HCT116 (cell line): Measurements from ENCODE around the gene SSRP1. TPM values are rescaled to one million over a fixed set of nuclear protein-coding genes. Genes with fewer than 3 reads are reported as not detected.
A peak's percentile ranks its signal among the peaks of the same experiment; 100 is the strongest.

ENCODE experiments used
- ATAC-seq: fragments of 200-7000 bp; cut with Tn5 transposase; 2 replicates; pipeline ENCODE4 v1.9.1; 2020; ENCODE audit warnings: mild to moderate bottlenecking, moderate library complexity
- BruUV-seq: library from RNA; stranded (reverse); fragments of 400-500 nt; replicated peaks from 2 replicates; lab custom pipeline; 2021; lab: Mats Ljungman, UMichigan
- CTCF ChIA-PET: fragments of 300-600 bp; sonication (Branson Sonifier 250); formaldehyde crosslinking; loops from one replicate; lab custom pipeline; 2021; ENCODE audit warnings: antibody characterized with exemption; lab: Charles Lee
- POLR2A ChIA-PET: fragments of 300-600, 350-600 bp; sonication (Branson Sonifier 250); formaldehyde crosslinking; loops from one replicate; lab custom pipeline; 2021; ENCODE audit warnings: antibody characterized with exemption; lab: Charles Lee
- RAD21 ChIA-PET, 2 experiments: fragments of 300-600 bp; sonication (Branson Sonifier 250); formaldehyde crosslinking; loops; one replicate each; lab custom pipeline; 2023; ENCODE audit warnings: low total read pairs in 2 of 2; ENCODE audit not compliant: uncharacterized antibody in 2 of 2, unreplicated experiment in 2 of 2, low non-redundant PET in 1 of 2; lab: Charles Lee
- DNase-seq: peaks from one replicate; pipeline ENCODE4 v3.0.0-alpha.2; 2010; ENCODE audit warnings: low read depth, low spot score
- H2AFZ ChIP-seq: fragments of 200-600 bp; shearing (Covaris generic), sonication (generic); 2 replicates; pipeline ENCODE4 v1.6.1; 2017; ENCODE audit warnings: low read depth, mixed run types, mixed read lengths, antibody characterized with exemption, low read length; ENCODE audit not compliant: poor library complexity, severe bottlenecking
- H3K27ac ChIP-seq: 2 replicates; pipeline ENCODE4 v1.5.1; 2012; ENCODE audit warnings: low read depth, low read length
- H3K27me3 ChIP-seq: fragments of 200-600 bp; sonication (generic); 2 replicates; pipeline ENCODE4 v1.6.1; 2016; ENCODE audit warnings: mixed run types, low read length, mixed read lengths; ENCODE audit not compliant: insufficient read depth
- H3K36me3 ChIP-seq, 2 experiments: fragments of 200-500 bp in 1 of 2; fragments of 200-600 bp in 1 of 2; sonication (Bioruptor generic) in 1 of 2; sonication (generic) in 1 of 2; 2 replicates each; pipeline versions ENCODE4 v1.5.1 to v1.6.1; 2014 to 2016; ENCODE audit warnings: low read length in 2 of 2, inconsistent platforms in 1 of 2, mixed read lengths in 1 of 2, mixed run types in 1 of 2; ENCODE audit not compliant: insufficient read depth in 2 of 2, control insufficient read depth in 1 of 2
- H3K4me1 ChIP-seq, 2 experiments: fragments of 200-600 bp in 1 of 2; sonication (generic) in 1 of 2; 2 replicates each; pipeline versions ENCODE4 v1.5.1 to v1.6.1; 2012 to 2017; ENCODE audit warnings: low read length in 2 of 2, inconsistent platforms in 1 of 2, mild to moderate bottlenecking in 1 of 2, mixed read lengths in 1 of 2, mixed run types in 1 of 2, moderate library complexity in 1 of 2; ENCODE audit not compliant: insufficient read depth in 2 of 2, control insufficient read depth in 1 of 2
- H3K4me2 ChIP-seq: fragments of 200-600 bp; sonication (generic); 2 replicates; pipeline ENCODE4 v1.6.1; 2017; ENCODE audit warnings: mixed run types, low read length, mixed read lengths
- H3K4me3 ChIP-seq, 2 experiments: fragments of 200-600 bp in 1 of 2; sonication (generic) in 1 of 2; replicated peaks in 1 of 2; 2 replicates each; pipeline ENCODE4 v1.5.1; 2011 to 2016; ENCODE audit warnings: low read length in 2 of 2, control low read depth in 1 of 2, low read depth in 1 of 2, mild to moderate bottlenecking in 1 of 2, mixed read lengths in 1 of 2, mixed run types in 1 of 2
- H3K79me2 ChIP-seq: fragments of 200-600 bp; sonication (generic); 2 replicates; pipeline ENCODE4 v1.6.1; 2017; ENCODE audit warnings: mild to moderate bottlenecking, mixed run types, low read length, moderate library complexity, mixed read lengths; ENCODE audit not compliant: insufficient read depth
- H3K9ac ChIP-seq: fragments of 200-600 bp; sonication (generic); 2 replicates; pipeline ENCODE4 v1.6.1; 2016; ENCODE audit warnings: low read length, mixed read lengths
- H3K9me2 ChIP-seq: fragments of 200-600 bp; sonication (generic), shearing (Covaris generic); 2 replicates; pipeline ENCODE4 v1.6.1; 2017; ENCODE audit warnings: mixed run types, mild to moderate bottlenecking, moderate library complexity; ENCODE audit not compliant: insufficient read depth
- H3K9me3 ChIP-seq, 2 experiments: fragments of 200-500 bp in 1 of 2; fragments of 200-600 bp in 1 of 2; sonication (Bioruptor generic) in 1 of 2; sonication (generic) in 1 of 2; 2 replicates each; pipeline ENCODE4 v1.6.1; 2014 to 2017; ENCODE audit warnings: low read length in 2 of 2, mixed read lengths in 2 of 2, inconsistent platforms in 1 of 2, low read depth in 1 of 2, mild to moderate bottlenecking in 1 of 2, mixed run types in 1 of 2, moderate library complexity in 1 of 2; ENCODE audit not compliant: control insufficient read depth in 1 of 2, insufficient read depth in 1 of 2
- H4K20me1 ChIP-seq: fragments of 200-600 bp; sonication (generic), shearing (Covaris generic); 2 replicates; pipeline ENCODE4 v1.6.1; 2017; ENCODE audit warnings: mixed run types, mild to moderate bottlenecking, moderate library complexity; ENCODE audit not compliant: insufficient read depth
- CEBPB ChIP-seq: IDR thresholded peaks from 2 replicates; pipeline ENCODE4 v1.6.1; 2012; ENCODE audit warnings: low read depth
- FOSL1 ChIP-seq: IDR thresholded peaks from 2 replicates; pipeline ENCODE4 v1.6.1; 2012; ENCODE audit warnings: low read depth
- SIN3A ChIP-seq: IDR thresholded peaks from 2 replicates; pipeline ENCODE4 v1.6.1; 2012; ENCODE audit warnings: low read depth
- SP1 ChIP-seq: IDR thresholded peaks from 2 replicates; pipeline ENCODE4 v1.6.1; 2012; ENCODE audit warnings: low read depth
- intact Hi-C: fragments of 100-400 bp; cut with micrococcal nuclease; formaldehyde crosslinking; loops from 2 replicates; pipeline ENCODE4 v1.10.0; 2022
- total RNA-seq: library from RNA; stranded (reverse); gene quantifications from one replicate; pipeline ENCODE4 v1.2.1, GENCODE V29; 2021; ENCODE audit not compliant: unreplicated experiment
- TF ChIP-seq, protein P1 (sequence below): IDR thresholded peaks from 2 replicates; pipeline ENCODE4 v1.6.1; 2011; ENCODE audit warnings: mild to moderate bottlenecking, low read length, moderate library complexity; ENCODE audit not compliant: insufficient replicate concordance; ENCODE audit errors: extremely low read depth

Gene SSRP1
- total RNA-seq, 1 experiment from 2014 or later, result 260 TPM

DNA sequence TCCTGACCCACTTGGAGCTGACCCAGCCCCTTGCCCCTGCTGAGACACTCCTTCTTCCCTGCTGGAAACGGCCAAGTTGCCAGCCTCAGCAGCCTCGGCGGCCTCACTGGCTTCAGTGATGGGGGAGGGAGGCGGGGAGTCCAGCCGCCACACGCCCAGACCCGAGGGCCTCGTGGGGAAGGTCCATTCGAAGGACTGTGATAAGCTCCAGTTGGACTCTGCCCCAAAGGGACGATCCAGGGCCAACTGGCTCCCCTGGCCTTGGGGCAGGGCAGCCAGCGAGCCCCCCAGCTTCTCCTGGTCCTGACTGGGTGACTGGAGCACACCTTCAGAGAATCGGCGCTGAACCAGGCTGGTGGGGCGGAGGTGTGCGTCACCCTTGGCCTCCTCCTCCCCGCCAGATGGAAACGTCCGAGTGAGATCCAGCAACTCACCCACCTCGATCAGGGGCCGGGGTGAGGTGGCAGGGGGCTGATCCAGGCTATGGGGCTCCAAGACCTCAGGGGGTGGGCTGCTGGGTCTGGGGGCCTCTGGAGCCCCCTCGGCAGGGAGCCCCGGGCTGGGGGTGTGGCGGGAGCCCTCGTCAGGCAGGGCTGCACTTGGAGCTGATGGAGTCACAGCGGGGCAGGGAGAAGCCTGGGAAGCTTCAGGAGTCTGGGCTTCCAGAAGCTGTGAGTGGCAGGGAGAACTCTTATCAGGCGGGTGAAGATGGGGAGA is 22.5 kb downstream of the SSRP1 start:
- Histone ChIP-seq H3K79me2 (0 out of 2 replicates have a peak, but pooled peaks cover 4% of the 10 kb centered on the region), H2AFZ (no peak overlapping the region), H3K27me3 (no peaks in the 10 kb centered on the region), H3K4me3 (no peak overlapping the region), H3K36me3 (peaks cover 31 to 32% of the 10 kb centered on the region in 2 experiments; a peak in 3 of 4 replicates)
- POLR2A ChIA-PET, result interaction anchor here (4.7 kb wide), 1 partner anchor 10 kb away, joined by 42 read pairs; the partner anchor contains the start of gene TNKS1BP1
- TF ChIP-seq FOSL1, result no peak
- TF ChIP-seq, all 23 proteins: peak for 0
- peaks cover 13 to 23% of the 10 kb centered on the region in 2 experiments for H3K4me1 ChIP-seq
- ATAC-seq, result no peak
- no peak overlapping the region for H3K4me2 ChIP-seq
- no peak for DNase-seq
- ChIA-PET RAD21 (no interaction called here), CTCF (no interaction called here)
- intact Hi-C loops, result no loop called here
- BruUV-seq, result no TSS peak
- no peaks in the 10 kb centered on the region for H3K9me2 ChIP-seq
- H4K20me1 ChIP-seq, result no peaks in the 10 kb centered on the region
- no peaks in the 10 kb centered on the region for H3K9me3 ChIP-seq
- H3K27ac ChIP-seq, result no peak overlapping the region; the same call in 1 of the 2 replicates
- H3K9ac ChIP-seq, result no peak overlapping the region

DNA sequence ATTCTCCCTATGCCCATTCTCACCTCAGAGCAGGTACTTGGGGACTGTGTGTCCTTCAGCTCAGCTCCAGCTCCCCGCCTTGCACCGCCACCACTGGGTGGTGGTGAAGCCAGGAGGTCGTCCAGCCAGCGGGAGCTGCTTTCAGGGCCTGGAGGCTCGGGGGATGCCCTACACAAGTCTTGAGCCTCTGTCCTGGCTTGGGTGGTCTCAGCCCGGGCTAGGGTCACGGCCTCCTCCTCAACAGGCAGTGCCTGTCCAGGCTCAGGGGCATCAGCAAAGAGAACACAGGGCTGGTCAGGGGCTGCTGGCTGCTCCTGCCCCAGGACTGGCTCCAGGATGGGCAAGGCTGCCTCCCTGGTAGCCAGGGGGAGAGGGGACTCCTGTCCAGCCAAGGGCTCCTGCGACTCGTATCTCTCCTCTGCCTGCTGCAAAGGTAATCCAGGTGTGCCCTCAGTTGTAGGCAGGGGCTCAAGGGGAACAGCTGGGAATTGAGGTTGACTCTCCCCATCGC is 23.1 kb downstream of the SSRP1 start:
- H3K79me2 ChIP-seq, result 0 out of 2 replicates have a peak, but pooled peaks cover 4% of the 10 kb centered on the region
- ChIA-PET POLR2A (interaction anchor here (4.7 kb wide), 1 partner anchor 11 kb away, joined by 42 read pairs; the partner anchor contains the start of gene TNKS1BP1), CTCF (interaction anchor here (1.6 to 1.7 kb wide), 2 partner anchors 10 to 181 kb away, joined by 3 to 13 read pairs; no protein-coding TSS in a partner anchor), RAD21 (interaction anchor here in 1 of 2 experiments (0.7 kb wide), 1 partner anchor 9 kb away, joined by 3 read pairs; no protein-coding TSS in a partner anchor)
- H2AFZ ChIP-seq, result no peak overlapping the region
- H3K27me3 ChIP-seq, result no peaks in the 10 kb centered on the region
- peaks cover 26 to 30% of the 10 kb centered on the region in 2 experiments; a peak in 3 of 4 replicates for H3K36me3 ChIP-seq
- H3K27ac ChIP-seq, result peak overlapping the region; percentile 84
- DNase-seq (no peak), ATAC-seq (no peak)
- no peaks in the 10 kb centered on the region for H3K9me3 ChIP-seq
- H4K20me1 ChIP-seq, result no peaks in the 10 kb centered on the region
- intact Hi-C loops, result no loop called here
- peaks cover 13 to 23% of the 10 kb centered on the region in 2 experiments for H3K4me1 ChIP-seq
- H3K9ac ChIP-seq, result no peak overlapping the region
- no TSS peak for BruUV-seq
- no peaks in the 10 kb centered on the region for H3K9me2 ChIP-seq
- no peak overlapping the region for H3K4me2 ChIP-seq
- no peak overlapping the region for H3K4me3 ChIP-seq
- TF ChIP-seq SP1 (no peak), CEBPB (no peak), SIN3A (no peak)
- TF ChIP-seq, protein P1, sequence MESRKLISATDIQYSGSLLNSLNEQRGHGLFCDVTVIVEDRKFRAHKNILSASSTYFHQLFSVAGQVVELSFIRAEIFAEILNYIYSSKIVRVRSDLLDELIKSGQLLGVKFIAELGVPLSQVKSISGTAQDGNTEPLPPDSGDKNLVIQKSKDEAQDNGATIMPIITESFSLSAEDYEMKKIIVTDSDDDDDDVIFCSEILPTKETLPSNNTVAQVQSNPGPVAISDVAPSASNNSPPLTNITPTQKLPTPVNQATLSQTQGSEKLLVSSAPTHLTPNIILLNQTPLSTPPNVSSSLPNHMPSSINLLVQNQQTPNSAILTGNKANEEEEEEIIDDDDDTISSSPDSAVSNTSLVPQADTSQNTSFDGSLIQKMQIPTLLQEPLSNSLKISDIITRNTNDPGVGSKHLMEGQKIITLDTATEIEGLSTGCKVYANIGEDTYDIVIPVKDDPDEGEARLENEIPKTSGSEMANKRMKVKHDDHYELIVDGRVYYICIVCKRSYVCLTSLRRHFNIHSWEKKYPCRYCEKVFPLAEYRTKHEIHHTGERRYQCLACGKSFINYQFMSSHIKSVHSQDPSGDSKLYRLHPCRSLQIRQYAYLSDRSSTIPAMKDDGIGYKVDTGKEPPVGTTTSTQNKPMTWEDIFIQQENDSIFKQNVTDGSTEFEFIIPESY, result no peak
